Erythroblast (primary cell): Measurements from ENCODE around the gene GHRH.

Experiments
- DNase-seq, 2 experiments: peaks; one replicate each; lab custom pipeline; 2025; lab: John Stamatoyannopoulos, UW
- GATA1 ChIP-seq: IDR thresholded peaks from 2 replicates; pipeline ENCODE4 v1.6.1; 2011; ENCODE audit warnings: low read depth, mild to moderate bottlenecking, control low read depth, low read length, moderate library complexity
- POLR2A ChIP-seq: IDR thresholded peaks from 2 replicates; pipeline ENCODE4 v1.6.1; 2011; ENCODE audit warnings: mild to moderate bottlenecking, low read length

GHRH gene

GRCh38 chr20:37261714-37262113 is at the start of gene GHRH:
GHRH (minus strand) TSS chr20:37261814; CDS start chr20:37256889, 4,925 bp downstream.
- no peak for DNase-seq
- TF ChIP-seq POLR2A: no peak
- no peak for TF ChIP-seq GATA1

DNA sequence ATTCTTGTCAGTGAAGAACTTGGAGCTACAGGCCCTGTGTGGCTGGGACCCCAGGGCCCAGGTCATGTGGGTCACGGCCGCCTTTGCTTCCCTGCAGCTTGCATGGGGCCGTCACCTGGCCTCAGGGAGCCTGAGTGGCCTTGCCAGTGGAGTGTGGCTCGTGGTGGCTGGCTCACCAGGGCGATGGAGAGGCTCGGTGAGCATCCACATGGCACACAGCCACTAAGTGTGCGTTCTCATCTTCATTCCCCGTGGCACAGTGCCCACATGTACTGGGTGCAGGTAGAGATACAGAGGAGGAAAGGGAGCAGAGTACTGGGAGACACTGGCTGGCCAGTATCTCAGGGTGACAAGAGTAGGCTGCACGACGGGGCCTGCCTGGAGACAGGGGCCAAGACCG is 49.3 kb upstream of the GHRH start:
- no peak for TF ChIP-seq GATA1
- TF ChIP-seq POLR2A: no peak
- no peak for DNase-seq

DNA sequence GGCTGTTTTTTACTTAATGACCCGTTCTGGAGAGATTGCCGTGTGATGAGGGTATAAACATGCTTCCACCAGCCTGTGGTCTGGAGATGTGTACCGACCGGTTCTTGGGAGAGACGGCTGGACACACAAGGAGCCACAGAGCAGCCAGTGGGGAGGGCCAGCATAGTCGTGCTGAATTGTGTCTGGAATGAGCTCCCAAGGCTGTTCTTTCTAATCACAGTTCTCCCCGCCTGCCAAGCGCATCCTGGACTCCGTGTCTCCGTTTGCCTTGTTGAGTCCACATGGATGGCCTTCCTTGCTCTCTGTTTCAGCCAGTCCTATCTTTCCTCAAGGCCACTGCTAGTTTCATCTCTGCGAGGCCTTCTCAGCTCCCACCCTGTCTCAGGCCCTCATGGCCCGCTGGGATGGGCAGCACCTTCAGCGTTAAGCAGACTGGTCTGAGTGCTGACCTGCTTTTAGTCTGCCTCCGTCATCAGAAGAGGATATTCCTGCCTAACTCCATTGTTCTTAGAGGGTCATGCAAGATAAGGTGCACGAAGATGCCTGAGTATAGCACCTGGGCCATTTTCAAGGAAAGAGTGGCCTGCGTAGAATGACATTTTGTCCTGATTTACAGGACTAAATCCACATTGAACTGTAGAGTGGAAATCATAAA is 48.4 kb upstream of the GHRH start:
- no peak for DNase-seq
- TF ChIP-seq POLR2A (no peak), GATA1 (no peak)

DNA sequence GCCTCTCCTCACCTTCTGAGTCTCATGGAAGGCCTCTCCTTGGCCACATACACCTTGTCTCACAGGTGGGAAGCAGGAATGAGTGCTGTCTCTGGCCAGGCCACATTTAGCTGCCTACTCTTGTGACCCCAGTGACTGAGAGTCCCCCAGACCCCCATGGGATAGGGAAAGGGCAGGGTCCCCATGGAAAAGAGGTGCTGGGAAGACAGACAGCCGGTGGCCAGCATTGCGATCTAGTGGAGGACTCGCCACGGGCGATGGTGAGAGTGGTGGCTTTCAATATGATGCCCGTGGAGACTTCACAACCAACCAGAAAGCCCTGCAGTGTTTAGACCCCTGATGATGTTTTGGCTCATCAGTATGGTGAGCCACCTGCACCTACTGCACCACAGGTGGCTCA is 47.7 kb upstream of the GHRH start:
- no peak for DNase-seq

DNA sequence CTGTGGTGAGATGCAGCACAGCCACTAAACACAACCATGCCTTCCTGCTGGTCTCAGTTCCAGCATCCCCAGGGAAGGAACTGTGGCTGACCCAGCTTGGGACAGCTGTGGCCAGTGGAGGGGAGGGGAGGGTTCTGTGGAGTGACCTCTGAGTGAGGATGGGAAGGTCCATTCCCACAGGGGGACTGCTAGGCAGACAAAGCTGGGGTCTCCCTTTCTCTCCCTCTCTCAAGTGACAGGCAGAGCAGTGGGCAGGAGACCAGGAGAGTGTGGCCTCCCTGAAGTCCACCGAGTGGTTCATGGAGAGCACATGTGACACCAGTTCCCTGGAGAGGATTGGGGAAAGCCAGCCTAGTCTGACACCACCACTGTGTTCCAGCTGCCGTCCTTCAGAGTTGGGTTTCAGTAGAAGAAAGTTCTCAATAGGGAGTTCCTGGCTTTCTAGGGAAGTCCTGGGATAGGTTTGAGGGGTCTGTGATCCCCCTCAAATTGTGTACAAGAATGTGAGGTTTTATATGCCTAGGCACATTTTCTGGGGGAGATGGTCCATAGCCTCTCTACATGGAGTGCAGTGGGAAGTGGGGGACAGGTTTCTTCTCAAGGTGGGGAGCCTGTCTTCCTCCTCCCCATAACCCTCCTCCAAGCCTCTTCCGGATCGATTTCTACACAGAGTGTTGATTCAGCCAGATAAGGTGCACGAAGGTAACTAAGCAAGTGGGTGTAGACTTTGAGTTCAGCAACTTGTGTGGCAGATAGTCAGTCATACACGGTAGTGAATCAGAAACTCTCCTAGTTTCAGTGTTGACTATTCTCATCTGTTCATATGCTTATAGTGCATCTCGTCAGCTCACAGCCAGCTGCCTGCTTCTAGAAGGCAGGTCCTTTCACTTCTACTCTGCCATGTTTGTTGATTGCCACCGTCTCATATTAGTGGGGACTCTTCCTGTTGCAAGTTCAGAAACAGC is 46.8 kb upstream of the GHRH start:
- DNase-seq: no peak
- TF ChIP-seq GATA1: no peak
- no peak for TF ChIP-seq POLR2A

More for the DNA sequence above, 47.7 kb upstream of the GHRH start:
- no peak for TF ChIP-seq POLR2A
- no peak for TF ChIP-seq GATA1

DNA sequence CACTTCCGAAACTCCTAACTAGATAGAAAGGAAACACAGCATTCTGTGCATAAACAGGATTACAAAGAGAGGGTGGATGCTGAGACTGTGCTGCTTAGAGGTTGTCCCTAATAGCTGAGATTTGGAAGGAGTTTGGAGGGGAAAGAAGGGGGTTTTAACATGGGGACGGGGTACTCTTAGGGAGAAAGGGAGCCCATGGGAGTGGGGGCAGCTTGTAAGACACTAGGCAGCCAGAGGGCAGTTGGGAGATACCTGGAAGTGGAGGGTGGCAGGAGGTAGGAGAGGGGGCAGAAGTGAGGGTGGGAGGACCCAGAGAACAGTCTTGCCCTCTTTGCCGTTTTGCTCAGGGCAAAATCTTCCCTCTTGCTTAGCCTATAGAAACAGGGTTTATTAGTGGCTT is 44.2 kb upstream of the GHRH start:
- DNase-seq: no peak
- TF ChIP-seq GATA1: no peak
- TF ChIP-seq POLR2A: no peak

DNA sequence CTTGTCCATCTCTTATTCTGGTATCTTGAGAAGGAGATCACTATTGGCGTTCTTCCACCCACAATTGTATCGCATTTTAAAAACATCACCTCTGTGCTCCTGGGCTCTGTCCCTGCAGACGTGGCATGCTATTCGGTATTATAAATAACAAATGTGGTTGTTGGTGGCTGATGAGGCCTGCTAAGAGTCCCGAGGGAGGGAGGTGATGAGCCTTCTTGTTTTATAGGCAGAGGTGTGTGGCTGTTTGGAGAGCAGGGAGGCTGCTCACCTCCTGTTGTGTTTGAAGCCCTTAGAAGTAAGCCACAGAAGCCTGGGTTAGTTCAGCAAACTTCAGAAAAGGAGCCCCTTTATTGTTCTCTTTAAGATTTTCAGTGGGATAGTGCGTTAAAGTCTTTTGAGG is 43.5 kb upstream of the GHRH start:
- TF ChIP-seq POLR2A (no peak), GATA1 (no peak)

GRCh38 chr20:37303637-37304036 is 42.0 kb upstream of the GHRH start:
- no peak for DNase-seq
- TF ChIP-seq POLR2A (no peak), GATA1 (no peak)

More for the DNA sequence above, 43.5 kb upstream of the GHRH start:
- DNase-seq: no peak

DNA sequence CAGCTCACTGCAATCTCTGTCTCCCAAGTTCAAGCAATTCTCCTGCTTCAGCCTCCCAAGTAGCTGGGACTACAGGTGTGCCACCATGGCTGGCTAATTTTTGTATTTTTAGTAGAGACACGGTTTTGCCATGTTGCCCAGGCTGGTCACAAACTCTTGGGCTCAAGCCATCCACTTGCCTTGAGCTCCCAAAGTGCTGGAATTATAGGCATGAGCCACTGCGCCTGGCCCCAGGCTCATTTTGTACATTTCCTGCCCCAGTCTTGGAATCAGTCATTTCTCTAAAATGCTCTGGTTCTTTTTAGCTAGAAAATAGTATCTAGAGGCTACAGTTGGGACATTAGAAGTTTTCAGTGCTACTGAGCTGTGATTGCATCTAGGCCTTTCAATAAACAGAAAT is 41.4 kb upstream of the GHRH start:
- no peak for DNase-seq
- TF ChIP-seq POLR2A: no peak
- no peak for TF ChIP-seq GATA1

GRCh38 chr20:37301558-37301957 is 39.9 kb upstream of the GHRH start:
- DNase-seq: no peak
- TF ChIP-seq GATA1 (no peak), POLR2A (no peak)

GRCh38 chr20:37301120-37301519 is 39.5 kb upstream of the GHRH start:
- DNase-seq: no peak
- no peak for TF ChIP-seq POLR2A

DNA sequence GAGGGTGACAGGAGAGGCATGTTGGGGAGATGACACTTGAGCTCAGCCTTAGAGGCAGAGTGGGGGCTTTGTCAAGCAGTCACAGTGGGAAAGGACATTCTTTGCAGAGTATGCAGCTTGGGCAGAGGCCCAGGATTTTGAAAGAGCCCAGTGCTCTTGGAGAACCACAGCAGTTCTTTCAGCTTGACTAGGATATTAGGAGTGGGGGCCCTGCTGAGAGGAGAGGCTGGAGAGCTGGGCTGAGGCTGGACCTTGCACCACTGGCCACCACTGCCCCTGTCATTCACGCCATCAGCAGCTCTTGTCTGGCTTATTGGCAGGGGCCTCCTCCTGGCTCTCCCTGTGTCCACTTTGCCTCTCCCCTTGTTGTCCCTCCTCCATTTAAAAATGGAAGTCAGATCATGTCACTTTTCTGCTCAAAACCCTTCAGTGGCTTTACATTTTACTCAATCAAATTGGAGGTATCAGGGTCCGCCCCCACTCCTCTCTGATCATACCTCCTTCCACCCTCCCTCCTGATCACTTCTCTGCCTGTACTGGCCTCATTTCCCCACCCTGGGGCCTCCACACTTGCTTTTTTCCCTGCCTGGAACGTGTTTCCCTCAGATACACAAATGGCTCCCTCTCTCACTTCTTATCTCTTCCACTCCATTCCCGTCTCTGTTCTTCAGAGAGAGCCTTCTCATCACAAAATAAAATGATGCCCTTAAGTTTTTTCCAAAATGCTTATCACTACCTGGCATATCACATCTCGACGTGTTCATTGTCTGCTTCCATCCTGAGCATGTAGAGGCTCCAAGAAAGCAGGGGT is 38.3 kb upstream of the GHRH start:
- peak; percentile 50 to 74 for DNase-seq
- TF ChIP-seq POLR2A: no peak
- TF ChIP-seq GATA1: no peak

GRCh38 chr20:37298190-37298939 is 36.8 kb upstream of the GHRH start:
- peak in 1 of 2 experiments; percentile 37 for DNase-seq
- TF ChIP-seq GATA1: no peak
- TF ChIP-seq POLR2A: no peak
